ENCODE data around the gene TTL. TPM values are rescaled to one million over a fixed set of nuclear protein-coding genes. Genes with fewer than 3 reads are reported as not detected.

The TTL gene
- total RNA-seq, 1 experiment from 2014 or later: 58.9 TPM

- Histone ChIP-seq H3K9ac (ENCODE audit: extremely low read depth, insufficient read length, low read length) (peak overlapping the region; percentile 79), H3K4ac (ENCODE audit: low read depth, low read length) (no peak overlapping the region), H3K23me2 (ENCODE audit: insufficient read length, low read depth, low read length, poor library complexity, severe bottlenecking) (peaks cover 8% of the 10 kb centered on the region), H3T11ph (ENCODE audit: low read length) (no peak overlapping the region), H3K27ac (ENCODE audit: insufficient read length, low read depth, low read length) (peak overlapping the region; percentile 50), H2BK12ac (ENCODE audit: insufficient read length, low read depth, low read length) (no peak overlapping the region), H3K79me2 (ENCODE audit: insufficient read depth, low read length) (peaks cover 21% of the 10 kb centered on the region), H4K8ac (replicated peaks; ENCODE audit: insufficient read length, low read depth, low read length) (no peak overlapping the region), H2BK5ac (ENCODE audit: insufficient read length, low read length) (no peak overlapping the region), H3K18ac (ENCODE audit: insufficient read length, low read depth, low read length) (peak overlapping the region; percentile 91), H2BK15ac (ENCODE audit: low read depth, low read length) (no peak overlapping the region), H2AK5ac (ENCODE audit: insufficient read length, low read length) (no peak overlapping the region), H4K20me1 (ENCODE audit: control insufficient read depth, insufficient read depth, insufficient read length) (no peaks in the 10 kb centered on the region), H4K91ac (ENCODE audit: insufficient read length, low read depth, low read length) (no peak overlapping the region), H3K14ac (ENCODE audit: insufficient read depth, low read length) (peak overlapping the region; percentile 93; the same call in 1 of the 2 replicates), H2BK20ac (ENCODE audit: low read depth, low read length, poor library complexity, severe bottlenecking) (no peak overlapping the region), H3K56ac (ENCODE audit: insufficient read length, low read depth, low read length) (no peak overlapping the region), H2AFZ (ENCODE audit: low read length) (no peak overlapping the region), H3K9me3 (ENCODE audit: control insufficient read depth, low read depth, low read length) (no peaks in the 10 kb centered on the region), H3K4me1 (ENCODE audit: insufficient read depth, low read length) (no peaks in the 10 kb centered on the region), H2BK120ac (ENCODE audit: low read depth, low read length, poor library complexity, severe bottlenecking) (no peak overlapping the region), H3K79me1 (ENCODE audit: insufficient read depth, low read depth, low read length, poor library complexity, severe bottlenecking) (peaks cover 2% of the 10 kb centered on the region), H3K4me2 (ENCODE audit: insufficient read depth, insufficient read length, low read length) (peak overlapping the region; percentile 99), H4K5ac (ENCODE audit: insufficient read length, low read depth, low read length) (no peak overlapping the region), H3K27me3 (ENCODE audit: insufficient read depth, low read length) (no peaks in the 10 kb centered on the region), H3K23ac (ENCODE audit: insufficient read length, low read depth, low read length) (no peak overlapping the region)
- peak overlapping the region in 2 of 3 experiments; percentile 99 to 100 for H3K27ac Mint-ChIP-seq
- H3K4me3 Mint-ChIP-seq: no peak overlapping the region
- DNase-seq: peak; percentile 84
- H3K27me3 Mint-ChIP-seq (ENCODE audit: low read depth): no peaks in the 10 kb centered on the region; the same call in 1 of the 2 replicates
- peaks cover 0 to 3% (median 0%) of the 10 kb centered on the region in 3 experiments; a peak in 1 of 7 replicates for H3K36me3 Mint-ChIP-seq (ENCODE audit: insufficient read depth in 1 of 3, low read depth in 3 of 3)
- peaks cover 6 to 8% of the 10 kb centered on the region in 2 experiments; a peak in 3 of 4 replicates for H3K4me1 Mint-ChIP-seq
- no peak for TF ChIP-seq CTCF (conservative IDR thresholded peaks at IDR 0.05)
- no peaks in the 10 kb centered on the region for H3K9me3 Mint-ChIP-seq
- WGBS (ENCODE audit: extremely low coverage, insufficient read length, low lambda C conversion rate): no CpG with 5 or more reads among the region's 34 CpGs
Observed at GRCh38 chr2:112541315-112542122, 59.6 kb downstream of the TTL start.

Data from H9 (cell line).